WTC11 (cell line): ENCODE measurements around the gene RELB.

ENCODE experiments used
- CBFB ChIP-seq: sonication (generic); formaldehyde crosslinking; IDR thresholded peaks from 2 replicates; pipeline ENCODE4 v1.8.1; 2022; ENCODE audit warnings: mild to moderate bottlenecking, low read depth, missing genetic modification reagents
- NFYB ChIP-seq: sonication (generic); formaldehyde crosslinking; conservative IDR thresholded peaks from 2 replicates; pipeline ENCODE4 v1.8.0; 2022; ENCODE audit warnings: low read depth, missing genetic modification reagents
- NR2C2 ChIP-seq: sonication (generic); formaldehyde crosslinking; IDR thresholded peaks from 2 replicates; pipeline ENCODE4 v1.8.0; 2022; ENCODE audit warnings: mild to moderate bottlenecking, missing genetic modification reagents
- NR3C1 ChIP-seq: sonication (generic); formaldehyde crosslinking; conservative IDR thresholded peaks from 2 replicates; pipeline ENCODE4 v1.8.1; 2023; ENCODE audit warnings: low read depth, mild to moderate bottlenecking, missing genetic modification reagents
- SMAD3 ChIP-seq: sonication (generic); formaldehyde crosslinking; IDR thresholded peaks from 2 replicates; pipeline ENCODE4 v1.8.0; 2022; ENCODE audit warnings: missing genetic modification reagents, mild to moderate bottlenecking, borderline replicate concordance
- ZNF138 ChIP-seq: sonication (generic); formaldehyde crosslinking; conservative IDR thresholded peaks from 2 replicates; pipeline ENCODE4 v1.8.1; 2022; ENCODE audit warnings: mild to moderate bottlenecking, moderate library complexity, missing genetic modification reagents
- ZNF263 ChIP-seq: sonication (generic); formaldehyde crosslinking; IDR thresholded peaks from 2 replicates; pipeline ENCODE4 v1.8.1; 2022; ENCODE audit warnings: low read depth, mild to moderate bottlenecking, moderate library complexity, missing genetic modification reagents
- ZNF671 ChIP-seq: fragments of 250-450 bp; sonication (Bioruptor Pico); IDR thresholded peaks from 2 replicates; pipeline ENCODE4 v1.8.0; 2021; ENCODE audit warnings: mild to moderate bottlenecking
- TF ChIP-seq, protein P1 (sequence below): fragments of 250-450 bp; sonication (Bioruptor Pico); IDR thresholded peaks from 2 replicates; pipeline ENCODE4 v1.9.0; 2021; ENCODE audit warnings: mild to moderate bottlenecking
- TF ChIP-seq, protein P2 (sequence below): sonication (generic); formaldehyde crosslinking; conservative IDR thresholded peaks from 2 replicates; pipeline ENCODE4 v1.8.1; 2023; ENCODE audit warnings: mild to moderate bottlenecking, low read depth, missing genetic modification reagents, moderate library complexity
- TF ChIP-seq, protein P3 (sequence below): fragments of 200-600 bp; IDR thresholded peaks from 2 replicates; pipeline ENCODE4 v1.8.0; 2022; ENCODE audit warnings: antibody characterized with exemption

DNA sequence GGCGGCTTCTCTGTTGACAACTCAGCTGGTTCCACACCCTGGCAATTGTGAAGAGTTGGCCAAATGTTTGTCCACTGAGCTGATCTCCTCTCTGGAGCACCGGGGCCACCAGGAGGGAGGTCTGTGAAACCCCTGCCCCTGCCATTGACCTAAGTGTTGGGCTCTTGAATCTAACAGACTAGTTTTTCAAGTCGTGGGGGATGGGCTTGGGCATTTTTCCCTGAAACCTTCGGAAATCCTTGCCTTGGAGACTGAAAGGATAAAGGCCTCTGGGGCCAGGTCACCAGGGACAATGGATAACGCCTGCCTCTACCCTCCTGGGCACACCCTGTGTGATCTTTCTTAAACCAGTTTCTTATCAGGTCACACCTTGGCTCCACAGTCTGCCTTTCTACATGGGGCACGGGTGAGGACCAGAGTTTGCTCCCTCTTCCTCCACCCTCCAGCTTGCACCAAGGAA is 78.7 kb downstream of the RELB start:
- TF ChIP-seq, protein P1, sequence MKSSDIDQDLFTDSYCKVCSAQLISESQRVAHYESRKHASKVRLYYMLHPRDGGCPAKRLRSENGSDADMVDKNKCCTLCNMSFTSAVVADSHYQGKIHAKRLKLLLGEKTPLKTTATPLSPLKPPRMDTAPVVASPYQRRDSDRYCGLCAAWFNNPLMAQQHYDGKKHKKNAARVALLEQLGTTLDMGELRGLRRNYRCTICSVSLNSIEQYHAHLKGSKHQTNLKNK (CRISPR knock-in tag) = no peak
- TF ChIP-seq ZNF671 (no peak), NR2C2 (CRISPR knock-in tag) (no peak), SMAD3 (CRISPR knock-in tag) (no peak), ZNF263 (no peak), CBFB (no peak), NR3C1 (CRISPR knock-in tag) (no peak), ZNF138 (CRISPR knock-in tag) (no peak), NFYB (no peak)
- TF ChIP-seq, protein P2, sequence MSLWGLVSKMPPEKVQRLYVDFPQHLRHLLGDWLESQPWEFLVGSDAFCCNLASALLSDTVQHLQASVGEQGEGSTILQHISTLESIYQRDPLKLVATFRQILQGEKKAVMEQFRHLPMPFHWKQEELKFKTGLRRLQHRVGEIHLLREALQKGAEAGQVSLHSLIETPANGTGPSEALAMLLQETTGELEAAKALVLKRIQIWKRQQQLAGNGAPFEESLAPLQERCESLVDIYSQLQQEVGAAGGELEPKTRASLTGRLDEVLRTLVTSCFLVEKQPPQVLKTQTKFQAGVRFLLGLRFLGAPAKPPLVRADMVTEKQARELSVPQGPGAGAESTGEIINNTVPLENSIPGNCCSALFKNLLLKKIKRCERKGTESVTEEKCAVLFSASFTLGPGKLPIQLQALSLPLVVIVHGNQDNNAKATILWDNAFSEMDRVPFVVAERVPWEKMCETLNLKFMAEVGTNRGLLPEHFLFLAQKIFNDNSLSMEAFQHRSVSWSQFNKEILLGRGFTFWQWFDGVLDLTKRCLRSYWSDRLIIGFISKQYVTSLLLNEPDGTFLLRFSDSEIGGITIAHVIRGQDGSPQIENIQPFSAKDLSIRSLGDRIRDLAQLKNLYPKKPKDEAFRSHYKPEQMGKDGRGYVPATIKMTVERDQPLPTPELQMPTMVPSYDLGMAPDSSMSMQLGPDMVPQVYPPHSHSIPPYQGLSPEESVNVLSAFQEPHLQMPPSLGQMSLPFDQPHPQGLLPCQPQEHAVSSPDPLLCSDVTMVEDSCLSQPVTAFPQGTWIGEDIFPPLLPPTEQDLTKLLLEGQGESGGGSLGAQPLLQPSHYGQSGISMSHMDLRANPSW = no peak
- TF ChIP-seq, protein P3, sequence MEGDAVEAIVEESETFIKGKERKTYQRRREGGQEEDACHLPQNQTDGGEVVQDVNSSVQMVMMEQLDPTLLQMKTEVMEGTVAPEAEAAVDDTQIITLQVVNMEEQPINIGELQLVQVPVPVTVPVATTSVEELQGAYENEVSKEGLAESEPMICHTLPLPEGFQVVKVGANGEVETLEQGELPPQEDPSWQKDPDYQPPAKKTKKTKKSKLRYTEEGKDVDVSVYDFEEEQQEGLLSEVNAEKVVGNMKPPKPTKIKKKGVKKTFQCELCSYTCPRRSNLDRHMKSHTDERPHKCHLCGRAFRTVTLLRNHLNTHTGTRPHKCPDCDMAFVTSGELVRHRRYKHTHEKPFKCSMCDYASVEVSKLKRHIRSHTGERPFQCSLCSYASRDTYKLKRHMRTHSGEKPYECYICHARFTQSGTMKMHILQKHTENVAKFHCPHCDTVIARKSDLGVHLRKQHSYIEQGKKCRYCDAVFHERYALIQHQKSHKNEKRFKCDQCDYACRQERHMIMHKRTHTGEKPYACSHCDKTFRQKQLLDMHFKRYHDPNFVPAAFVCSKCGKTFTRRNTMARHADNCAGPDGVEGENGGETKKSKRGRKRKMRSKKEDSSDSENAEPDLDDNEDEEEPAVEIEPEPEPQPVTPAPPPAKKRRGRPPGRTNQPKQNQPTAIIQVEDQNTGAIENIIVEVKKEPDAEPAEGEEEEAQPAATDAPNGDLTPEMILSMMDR = no peak
